ENCODE measurements around the gene EXPH5.

GRCh38 chr11:108491936-108492335, 101.6 kb downstream of the EXPH5 start:
- TF ChIP-seq USF2 (CRISPR knock-in tag; IDR thresholded peaks at IDR 0.05) (no peak), PKNOX1 (IDR thresholded peaks at IDR 0.05) (no peak), USF1 (CRISPR knock-in tag; IDR thresholded peaks at IDR 0.05) (no peak), PTBP1 (IDR thresholded peaks at IDR 0.05; ENCODE audit: low read depth, low read length) (no peak), TCFL5 (CRISPR knock-in tag; conservative IDR thresholded peaks at IDR 0.05) (no peak), CTCF (IDR thresholded peaks at IDR 0.05 in 2 of 3, conservative IDR thresholded peaks at IDR 0.05 in 1 of 3; ENCODE audit: insufficient read depth in 2 of 3, low read depth in 1 of 3, low read length in 3 of 3) (no peak), ELK3 (CRISPR knock-in tag; IDR thresholded peaks at IDR 0.05) (no peak), MAX (CRISPR knock-in tag; IDR thresholded peaks at IDR 0.05) (no peak), NFE2L1 (tag; IDR thresholded peaks at IDR 0.05; ENCODE audit: borderline replicate concordance, low read depth) (no peak), RBM34 (IDR thresholded peaks at IDR 0.05; ENCODE audit: borderline replicate concordance, insufficient read depth, low read length) (no peak), TAF1 (IDR thresholded peaks at IDR 0.05; ENCODE audit: control insufficient read depth, extremely low read depth, insufficient read depth, low read length, severe bottlenecking) (no peak), TFAM (CRISPR knock-in tag; conservative IDR thresholded peaks at IDR 0.05) (no peak), ADNP (tag; IDR thresholded peaks at IDR 0.05) (no peak), ZNF384 (IDR thresholded peaks at IDR 0.05; ENCODE audit: low read depth, low read length) (no peak)
